CD4-positive, alpha-beta T cell treated with Interleukin-6 at 100 ng/mL for 8 hours (primary cell): Measurements from ENCODE around the gene RPLP1.

Experiments used
- DNase-seq: peaks from one replicate; pipeline ENCODE4 v3.0.0-alpha.2; 2020; ENCODE audit warnings: mixed read lengths, low spot score

The RPLP1 gene

DNA sequence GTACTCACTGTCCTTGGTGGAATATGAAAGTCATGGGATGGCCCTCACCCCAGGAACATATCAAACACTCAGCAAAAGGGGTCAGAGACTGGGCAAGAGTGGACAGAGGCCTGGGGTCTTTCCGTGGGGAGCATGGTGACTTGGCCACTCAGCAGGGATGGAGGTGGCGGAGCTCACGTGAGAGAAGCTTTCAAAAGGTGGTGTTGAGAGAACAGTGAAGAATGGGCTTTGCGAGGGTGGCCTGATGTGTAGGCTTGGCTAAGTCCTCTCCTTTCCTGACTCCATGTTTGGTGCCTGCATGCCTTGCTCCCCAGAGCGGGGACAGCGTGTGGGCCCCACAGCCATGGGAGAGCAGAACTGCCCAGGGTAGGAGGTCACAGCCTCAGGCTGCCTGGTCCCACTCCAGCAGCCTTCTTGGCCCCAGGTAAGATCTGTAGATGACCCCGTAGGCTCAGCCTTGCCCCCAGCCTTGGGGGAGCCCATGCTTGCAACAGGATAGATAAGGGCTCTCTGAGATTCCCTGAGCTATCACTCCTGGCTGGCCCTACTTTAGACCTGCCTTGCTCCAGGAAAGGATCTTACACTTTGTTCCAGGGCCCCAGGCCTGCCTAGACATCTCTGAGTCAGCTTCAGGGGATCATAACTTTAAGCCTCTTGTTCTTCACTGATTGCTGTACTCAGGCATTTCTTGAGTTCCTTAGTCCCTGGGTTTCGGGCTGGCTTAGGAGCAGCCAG is 17.0 kb downstream of the RPLP1 start:
- no peak for DNase-seq

DNA sequence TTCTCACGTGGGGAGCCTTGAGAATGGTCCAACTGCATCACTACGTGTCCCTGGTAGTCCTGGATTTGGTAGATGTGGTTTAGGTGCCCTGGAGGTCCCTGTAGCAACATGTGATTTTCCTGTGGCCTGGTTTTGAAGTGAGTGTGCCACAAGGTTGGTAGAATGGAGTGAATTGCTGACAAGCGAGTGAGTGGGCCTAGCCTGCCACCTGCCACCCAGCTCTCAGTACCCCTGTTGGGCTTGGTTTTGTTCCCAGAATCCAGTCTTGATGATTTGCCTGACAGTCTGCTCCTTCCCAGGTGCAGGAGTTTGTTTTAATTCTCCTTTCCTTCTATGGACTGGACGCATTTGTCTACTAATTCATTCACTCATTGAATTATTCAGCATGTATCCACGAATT is 19.4 kb downstream of the RPLP1 start:
- DNase-seq: no peak

DNA sequence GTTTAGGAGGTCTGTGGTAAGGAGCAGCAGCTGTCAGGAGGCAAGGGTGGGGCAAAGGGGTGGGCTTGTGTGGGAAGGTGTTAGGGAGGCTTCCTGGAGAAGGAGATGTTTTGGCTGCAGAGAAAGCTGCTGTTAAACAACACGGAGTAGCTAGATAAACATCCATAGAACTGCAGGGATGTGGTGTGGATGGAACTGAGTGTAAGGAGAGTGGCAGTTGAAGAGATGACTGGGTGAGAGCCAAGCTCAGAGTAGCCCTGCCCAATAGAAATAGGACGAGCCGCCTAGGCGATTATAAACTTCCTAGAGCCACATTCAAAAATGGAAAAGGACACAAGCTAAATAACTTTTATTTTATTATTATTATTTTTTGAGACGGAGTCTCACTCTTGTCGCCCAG is 19.9 kb downstream of the RPLP1 start:
- DNase-seq: no peak

GRCh38 chr15:69474291-69474690 is 21.7 kb downstream of the RPLP1 start:
- DNase-seq: no peak

DNA sequence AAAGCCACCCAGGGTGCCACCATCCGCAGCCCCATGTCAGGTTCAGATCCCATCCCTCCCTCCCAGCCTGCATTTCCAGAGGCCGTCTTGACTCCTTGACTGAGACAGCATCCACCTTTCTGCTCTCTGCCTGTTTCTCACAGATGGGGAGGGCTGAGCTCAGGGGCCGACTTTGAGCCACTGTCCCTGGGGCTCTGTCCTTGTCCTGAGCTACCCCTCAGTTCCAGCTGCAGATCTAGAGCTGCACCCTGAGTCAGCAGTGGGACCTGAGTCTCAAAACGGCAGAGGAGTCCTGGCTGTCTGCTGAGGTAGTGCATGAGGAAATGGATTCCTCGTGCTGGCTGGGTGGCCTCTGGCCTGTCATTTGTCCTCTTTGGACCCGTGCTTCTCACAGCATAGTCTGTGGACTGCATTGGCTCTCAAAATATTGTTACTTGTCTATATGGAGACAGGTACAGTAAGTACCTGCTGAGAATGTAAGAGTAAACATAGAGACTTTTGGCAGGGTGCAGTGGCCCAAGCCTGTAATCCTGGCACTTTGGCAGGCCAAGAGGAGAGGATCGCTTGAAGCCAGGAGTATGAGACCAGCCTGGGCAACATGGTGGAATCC is 22.3 kb downstream of the RPLP1 start:
- no peak for DNase-seq

- peak; percentile 64 for DNase-seq
These were observed 23.2 kb downstream of the RPLP1 start for GRCh38 chr15:69475769-69476358.

DNA sequence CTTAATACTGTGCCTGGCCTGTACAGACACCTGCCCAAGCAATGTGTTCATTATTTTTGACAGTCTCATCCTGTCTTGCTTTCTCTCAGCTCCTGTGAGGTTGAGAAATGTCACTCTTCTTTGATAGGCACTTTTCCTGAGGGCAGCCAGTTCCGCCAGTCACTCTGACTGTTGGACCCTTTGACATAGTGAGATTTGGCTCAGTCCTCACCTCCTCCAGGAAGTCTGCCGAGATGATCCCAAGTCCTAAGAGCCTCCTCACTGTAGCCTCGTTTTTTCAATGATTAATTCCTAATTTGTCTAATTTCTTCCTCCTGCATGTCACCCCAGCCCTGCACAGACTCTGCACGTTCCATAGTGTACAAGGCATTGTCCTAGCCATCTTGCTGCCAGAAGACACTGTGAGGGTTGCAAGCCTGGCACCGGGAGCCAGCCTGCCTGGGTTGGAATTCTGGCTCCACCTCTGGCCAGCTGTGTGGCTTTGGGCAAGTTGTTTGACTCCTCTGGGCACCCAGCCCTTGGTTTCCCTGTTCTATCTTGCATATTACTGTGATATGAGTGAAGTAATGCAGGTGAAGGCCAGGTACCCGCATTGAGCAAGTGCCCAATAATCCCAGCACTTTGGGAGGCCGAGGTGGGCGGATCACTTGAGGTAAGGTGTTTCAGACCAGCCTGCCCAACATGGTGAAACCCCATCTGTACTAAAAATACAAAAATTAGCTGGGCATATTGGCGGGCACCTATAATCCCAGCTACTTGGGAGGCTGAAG is 24.3 kb downstream of the RPLP1 start:
- DNase-seq: no peak

- DNase-seq: peak; percentile 32
These were observed 25.7 kb downstream of the RPLP1 start for GRCh38 chr15:69478259-69478781.

DNA sequence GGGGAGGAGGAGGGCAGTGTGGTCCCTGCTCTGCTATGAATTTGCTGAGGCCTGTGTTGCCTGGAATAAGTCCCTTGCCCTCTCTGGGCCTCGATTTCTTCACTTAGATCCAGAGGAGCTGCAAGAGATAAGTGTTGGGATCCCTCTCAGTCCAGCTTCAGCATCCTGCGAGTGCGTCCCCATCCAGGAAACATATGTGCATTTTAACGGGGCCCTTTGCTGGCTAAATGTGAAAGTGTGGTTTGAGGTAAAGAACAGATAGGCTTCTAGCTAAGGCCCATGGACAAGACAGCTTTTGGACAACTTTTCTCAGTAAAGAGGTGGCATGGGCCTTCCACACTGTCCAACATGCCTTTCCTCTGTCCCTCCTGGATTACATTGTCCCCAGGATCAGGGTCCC is 26.5 kb downstream of the RPLP1 start:
- no peak for DNase-seq

DNA sequence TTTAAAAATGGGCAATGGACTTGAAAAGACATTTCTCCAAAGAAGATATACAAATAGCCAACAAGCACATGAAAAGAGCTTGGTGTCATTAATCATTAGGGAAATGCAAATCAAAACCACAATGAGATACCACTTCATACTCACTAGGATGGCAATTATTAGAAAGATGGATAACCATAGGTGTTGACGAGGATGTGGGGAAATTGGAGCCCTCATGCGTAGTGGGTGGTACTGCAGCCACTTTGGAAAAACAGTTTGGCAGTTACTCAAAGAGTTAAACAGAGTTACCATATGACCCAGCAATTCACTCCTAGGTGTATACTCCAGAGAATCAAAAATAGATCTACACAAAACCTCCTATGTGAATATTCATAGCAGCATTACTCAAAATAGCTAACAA is 27.4 kb downstream of the RPLP1 start:
- no peak for DNase-seq

DNA sequence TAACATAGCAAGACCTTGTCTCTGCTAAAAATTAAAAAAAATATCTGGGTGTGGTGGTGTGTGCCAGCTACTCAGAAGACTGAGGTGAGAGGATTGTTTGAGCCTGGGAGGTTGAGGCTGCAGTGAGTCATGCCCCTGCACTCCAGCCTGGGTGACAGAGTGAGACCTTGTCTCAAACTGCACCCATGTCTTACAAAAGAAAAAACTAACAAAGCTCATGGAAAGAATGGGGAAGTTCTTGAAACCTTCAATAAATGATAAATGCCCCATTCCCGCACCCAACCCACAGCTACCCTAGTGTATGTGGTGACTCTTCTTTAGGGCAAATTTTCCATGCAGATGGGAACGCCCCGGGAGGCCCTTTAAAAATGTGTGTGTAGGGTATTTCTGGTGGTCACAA is 28.3 kb downstream of the RPLP1 start:
- no peak for DNase-seq

DNA sequence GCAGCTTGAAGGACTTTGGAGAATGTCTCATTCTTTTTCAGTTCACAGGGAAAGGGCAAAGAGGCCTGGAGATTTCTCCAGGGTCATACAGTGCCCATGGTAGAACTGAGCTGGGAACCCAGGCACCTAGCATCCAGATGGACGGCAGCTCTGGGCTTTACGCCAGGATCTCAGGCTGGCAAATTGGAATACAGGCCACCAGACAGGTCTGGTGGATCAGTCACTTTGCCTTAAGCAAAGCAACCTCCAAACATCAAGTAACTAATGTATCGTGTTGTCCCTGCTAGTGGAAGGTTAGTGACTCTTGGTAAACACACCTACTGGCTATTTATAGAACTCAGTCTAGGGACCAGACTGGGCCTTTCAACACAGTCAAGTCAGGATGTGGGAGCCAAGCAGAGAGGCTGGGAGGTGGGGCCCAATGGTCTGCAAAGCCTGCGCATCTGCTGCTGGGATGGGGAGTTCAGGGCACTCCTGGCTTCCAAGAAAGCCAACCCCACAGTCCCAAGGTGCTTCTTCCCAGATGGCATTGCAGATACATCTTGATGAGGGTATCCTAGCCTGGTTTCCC is 30.2 kb downstream of the RPLP1 start:
- no peak for DNase-seq

GRCh38 chr15:69484837-69485236 is 32.2 kb downstream of the RPLP1 start:
- DNase-seq: no peak

DNA sequence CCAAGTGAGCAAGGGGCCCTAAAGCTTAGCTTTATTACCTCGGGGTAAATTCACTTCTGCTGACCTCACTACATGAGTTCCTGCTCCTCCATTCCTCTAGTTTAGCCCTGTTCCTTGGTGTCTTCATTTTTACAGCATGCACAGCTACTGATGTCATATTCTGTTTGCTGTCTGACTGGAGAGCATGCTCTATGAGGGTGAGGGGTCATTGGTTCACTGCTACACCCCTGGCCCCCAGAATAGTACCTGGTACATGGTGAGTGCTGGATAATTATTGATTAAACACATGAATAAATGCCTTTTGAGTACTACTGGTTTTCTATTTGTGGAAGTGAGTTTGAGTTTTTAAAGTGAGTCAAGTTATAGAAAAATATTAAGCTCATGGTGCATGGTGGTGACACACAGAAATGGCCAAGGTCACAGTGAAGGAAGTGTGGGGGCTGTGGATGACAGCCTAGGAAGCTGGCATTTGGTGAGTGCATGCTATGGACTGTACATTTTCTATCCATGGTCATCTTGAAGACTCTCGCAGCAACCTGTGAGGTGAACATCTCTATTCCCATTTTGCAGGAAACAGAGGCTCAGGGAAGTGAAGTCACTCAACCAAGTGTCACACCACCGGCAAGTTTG is 34.0 kb downstream of the RPLP1 start:
- DNase-seq: no peak

DNA sequence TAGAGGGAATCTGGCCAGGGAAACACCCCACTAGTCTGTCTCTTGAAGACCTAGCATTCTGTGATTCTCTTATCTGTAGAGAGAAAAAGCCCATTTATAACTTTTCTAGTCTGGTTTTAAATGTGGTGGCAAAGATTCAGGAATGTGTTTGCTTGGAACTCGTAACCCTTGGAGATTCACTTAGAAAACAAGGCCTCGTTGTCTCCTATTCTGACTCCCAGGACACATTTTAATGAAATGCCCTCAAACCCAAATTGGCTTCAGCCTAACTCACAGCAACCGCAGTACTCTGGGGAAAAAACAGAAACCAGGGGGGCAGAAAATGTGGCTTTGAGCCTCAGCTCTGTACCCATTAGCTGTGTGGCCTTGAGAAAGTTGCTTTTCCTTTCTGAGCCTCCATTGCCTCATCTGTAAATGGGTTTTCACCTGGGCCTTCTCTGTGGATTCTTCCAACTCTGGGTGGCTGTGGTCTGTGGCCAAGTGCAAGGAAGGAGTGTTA is 36.5 kb downstream of the RPLP1 start:
- no peak for DNase-seq

GRCh38 chr15:69490356-69491037 is 37.9 kb downstream of the RPLP1 start:
- DNase-seq: no peak

- no peak for DNase-seq
These were observed 38.5 kb downstream of the RPLP1 start for GRCh38 chr15:69491038-69491505.

DNA sequence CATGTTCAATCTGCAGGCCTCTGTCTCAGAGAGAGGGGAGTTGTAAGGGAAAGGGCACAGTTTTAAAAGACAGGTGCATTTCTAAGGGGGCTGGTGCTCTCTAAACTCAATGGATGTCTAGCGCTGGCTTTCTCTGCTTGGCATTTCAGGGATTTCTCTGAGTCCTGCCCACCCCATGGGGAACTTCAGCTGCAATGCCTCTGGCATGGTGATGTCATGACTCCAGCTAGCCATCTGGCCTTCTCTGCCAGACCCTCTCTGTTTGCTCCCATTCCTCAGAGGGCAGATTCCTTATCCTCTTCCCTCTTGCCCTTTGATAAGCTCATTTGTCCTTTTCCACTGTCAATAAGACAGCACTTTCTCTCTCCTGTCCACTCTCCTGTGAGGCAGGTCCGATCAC is 40.8 kb downstream of the RPLP1 start:
- no peak for DNase-seq

- no peak for DNase-seq
These were observed 43.4 kb downstream of the RPLP1 start for GRCh38 chr15:69496001-69496400.

GRCh38 chr15:69497076-69497475 is 44.5 kb downstream of the RPLP1 start:
- no peak for DNase-seq

DNA sequence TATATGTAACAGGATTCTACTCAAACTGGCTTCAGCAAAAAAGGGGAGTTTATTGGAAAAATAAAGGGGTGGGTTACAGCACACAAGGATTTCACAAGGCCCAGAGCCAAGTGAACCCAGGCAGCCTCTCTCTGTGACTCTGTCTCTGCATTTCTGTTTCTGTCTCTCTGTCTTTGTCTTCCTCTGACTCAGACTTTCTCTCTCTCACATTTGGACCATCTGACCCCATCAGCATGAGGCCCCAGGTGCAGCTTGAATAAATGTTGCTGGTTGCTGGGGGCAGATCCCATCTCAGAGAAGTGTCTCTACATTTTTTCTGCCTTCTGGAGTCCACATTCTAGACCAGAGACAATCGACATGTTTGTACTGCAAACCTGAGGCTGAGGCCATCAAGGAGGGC is 45.0 kb downstream of the RPLP1 start:
- DNase-seq: no peak
